Raji (cell line): ENCODE data around the gene ESAM.

Experiments used
- POLR2A ChIP-seq: IDR thresholded peaks from 2 replicates; pipeline ENCODE4 v1.6.1; 2011; ENCODE audit warnings: low read depth, low read length, control low read depth; ENCODE audit not compliant: insufficient read depth

ESAM gene

GRCh38 chr11:124791626-124792341 lies 29.7 kb upstream of the ESAM start:
- no peak for TF ChIP-seq POLR2A

GRCh38 chr11:124788521-124788920 lies 26.4 kb upstream of the ESAM start:
- TF ChIP-seq POLR2A: no peak

- no peak for TF ChIP-seq POLR2A
Observed at GRCh38 chr11:124784051-124784450, 22.0 kb upstream of the ESAM start.

GRCh38 chr11:124783002-124783401 lies 20.9 kb upstream of the ESAM start:
- TF ChIP-seq POLR2A: no peak

GRCh38 chr11:124779568-124779967 lies 17.5 kb upstream of the ESAM start:
- no peak for TF ChIP-seq POLR2A

- no peak for TF ChIP-seq POLR2A
Observed at GRCh38 chr11:124778281-124778680, 16.2 kb upstream of the ESAM start.

GRCh38 chr11:124776865-124777645 lies 15.0 kb upstream of the ESAM start:
- TF ChIP-seq POLR2A: no peak

GRCh38 chr11:124769806-124770774 lies 8.0 kb upstream of the ESAM start:
- no peak for TF ChIP-seq POLR2A

- TF ChIP-seq POLR2A: no peak
Observed at GRCh38 chr11:124768914-124769313, 6.8 kb upstream of the ESAM start.

- TF ChIP-seq POLR2A: no peak
Observed at GRCh38 chr11:124766156-124766555, 4.1 kb upstream of the ESAM start.

- 0 out of 2 replicates have a peak, but pooled peaks have one; percentile 17 for TF ChIP-seq POLR2A
Observed at GRCh38 chr11:124763156-124763947, 1.3 kb upstream of the ESAM start.

- TF ChIP-seq POLR2A: no peak
Observed at GRCh38 chr11:124762624-124763155, 600 bp upstream of the ESAM start.

- TF ChIP-seq POLR2A: no peak
Observed at GRCh38 chr11:124761301-124762104, 587 bp downstream of the ESAM start.
